Hepatocyte (in vitro differentiated cells): ENCODE results near the gene CREBBP.

Source experiments
- CTCF ChIP-seq: fragments of 200-600 bp; sonication (generic); IDR thresholded peaks from 2 replicates; pipeline ENCODE4 v1.5.1; 2016; ENCODE audit warnings: antibody characterized with exemption, mild to moderate bottlenecking; ENCODE audit not compliant: poor library complexity
- EZH2 ChIP-seq: fragments of 200-600 bp; sonication (generic); IDR thresholded peaks from 2 replicates; pipeline ENCODE4 v1.6.1; 2016; ENCODE audit warnings: antibody characterized with exemption, mild to moderate bottlenecking, borderline replicate concordance

GRCh38 chr16:3782566-3782965 lies 97.9 kb downstream of the CREBBP start:
- no peak for TF ChIP-seq CTCF
- TF ChIP-seq EZH2 = no peak
